Stimulated activated CD8-positive, alpha-beta memory T cell treated with anti-CD3 and anti-CD28 coated beads, Interleukin-15, amount 100 ng/mL, for 4 hours (primary cell): ENCODE measurements around the gene VTI1A.
"Not testable (repeated sequence)": the region's sequence is repeated elsewhere in the genome, so short reads cannot be mapped to it uniquely, and the experiment has no call there.

Experiments
- DNase-seq, 2 donors: peaks; one replicate each; pipeline ENCODE4 v3.0.0-alpha.2; 2020; ENCODE audit warnings: low read depth in 2 of 2

Gene VTI1A

GRCh38 chr10:112454910-112455779 lies 8.1 kb downstream of the VTI1A start:
- DNase-seq = no peak

DNA sequence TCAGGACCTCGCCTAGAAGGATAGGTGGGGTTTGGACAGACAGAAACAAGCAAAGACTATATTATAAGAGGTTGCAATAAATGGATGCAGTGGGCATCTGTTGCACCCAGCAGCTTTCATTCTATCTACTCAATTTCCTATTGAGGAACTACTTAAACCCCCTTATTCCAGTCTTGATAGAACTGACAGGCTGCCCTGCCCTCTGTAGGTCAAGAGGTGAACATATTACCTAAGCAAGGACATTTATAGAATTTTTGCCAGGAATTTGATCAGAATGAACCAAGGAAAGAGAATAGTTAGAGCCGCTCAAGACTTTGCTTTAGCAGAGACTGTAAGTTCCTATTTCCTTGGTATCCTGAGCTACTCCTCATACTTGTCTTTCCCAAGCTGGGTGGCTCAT lies 9.5 kb downstream of the VTI1A start:
- no peak for DNase-seq

DNA sequence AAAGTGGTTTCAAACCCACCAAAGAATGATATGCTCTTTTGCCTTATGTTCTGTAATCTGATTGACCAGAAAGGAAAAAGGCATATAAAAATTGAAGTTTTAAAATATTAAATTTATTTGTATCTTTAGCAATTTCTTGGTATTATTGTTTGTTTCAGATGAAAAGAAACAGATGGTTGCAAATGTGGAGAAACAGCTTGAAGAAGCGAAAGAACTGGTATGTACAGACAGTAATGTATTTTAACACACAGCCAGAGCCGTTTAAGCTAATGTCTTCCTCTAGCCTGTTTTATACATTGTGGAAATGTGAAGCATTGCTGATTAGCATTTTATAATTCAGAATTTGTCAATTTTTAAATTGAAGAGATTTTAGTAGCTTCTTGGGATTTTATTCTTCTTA lies 13.4 kb downstream of the VTI1A start:
- DNase-seq = no peak

DNA sequence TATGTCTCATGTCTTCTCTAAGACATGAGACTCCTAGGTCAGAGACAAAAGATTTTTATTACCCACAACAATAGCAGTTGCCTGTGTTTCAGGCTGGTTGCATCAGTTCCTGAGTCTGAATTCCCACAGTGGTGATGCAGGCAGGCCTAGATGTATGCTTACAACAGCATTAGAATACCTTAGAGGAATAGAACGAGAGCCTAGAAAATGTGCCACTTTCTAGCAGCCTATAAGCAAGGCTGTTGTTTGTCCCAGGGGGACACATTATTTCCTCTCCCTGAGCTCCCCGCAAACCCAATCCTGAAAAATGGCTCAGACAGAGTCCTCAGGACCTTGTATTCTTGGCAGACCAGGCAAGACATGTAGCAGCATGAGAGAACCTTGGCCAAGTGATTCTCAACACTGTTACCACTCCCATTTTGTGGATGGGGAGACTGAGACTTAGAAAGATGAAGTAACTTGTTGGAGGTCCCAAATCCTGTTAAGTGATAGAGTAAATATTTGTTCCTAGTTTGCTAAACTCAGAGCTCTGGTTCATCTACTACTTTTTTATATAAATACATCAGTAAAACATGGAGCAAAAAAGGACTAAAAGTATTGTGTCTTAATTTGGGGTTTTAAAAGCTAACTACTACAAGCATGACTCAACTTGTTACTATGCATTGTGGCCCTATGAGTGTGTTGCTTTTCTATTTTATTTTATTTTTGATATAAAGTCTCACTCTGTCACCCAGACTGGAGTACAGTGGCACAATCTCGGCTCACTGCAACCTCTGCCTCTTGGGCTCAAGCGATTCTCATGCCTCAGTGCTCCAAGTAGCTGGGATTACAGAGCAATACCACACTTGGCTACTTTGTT lies 14.2 kb downstream of the VTI1A start:
- DNase-seq = no peak

- not testable (repeated sequence) for DNase-seq
These were observed 17.1 kb downstream of the VTI1A start for GRCh38 chr10:112464074-112464473.

DNA sequence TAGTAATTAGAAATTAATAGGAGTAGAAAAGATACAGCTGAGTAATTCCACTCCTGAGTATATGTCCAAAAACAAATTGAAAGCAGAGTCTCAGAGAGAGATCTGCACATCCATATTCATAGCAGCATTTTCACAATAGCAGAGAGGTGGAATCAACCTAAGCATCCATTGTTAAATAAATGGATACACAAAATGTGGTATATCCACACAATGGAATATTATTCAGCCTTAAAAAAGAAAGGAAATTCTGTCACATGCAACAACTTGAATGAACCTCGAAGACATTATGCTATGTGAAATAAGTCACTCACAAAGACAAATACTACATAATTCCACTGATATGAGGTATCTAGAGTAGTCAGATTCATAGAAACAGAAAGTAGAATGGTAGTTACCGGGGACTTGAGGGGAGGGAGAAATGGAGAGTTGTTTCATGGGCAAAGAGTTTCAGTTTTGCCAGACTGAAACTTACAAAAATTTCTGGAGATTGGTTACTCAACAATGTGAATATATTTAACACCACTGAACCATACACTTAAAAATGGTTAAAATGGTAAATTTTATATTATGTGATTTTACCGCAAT lies 18.4 kb downstream of the VTI1A start:
- no peak for DNase-seq

DNA sequence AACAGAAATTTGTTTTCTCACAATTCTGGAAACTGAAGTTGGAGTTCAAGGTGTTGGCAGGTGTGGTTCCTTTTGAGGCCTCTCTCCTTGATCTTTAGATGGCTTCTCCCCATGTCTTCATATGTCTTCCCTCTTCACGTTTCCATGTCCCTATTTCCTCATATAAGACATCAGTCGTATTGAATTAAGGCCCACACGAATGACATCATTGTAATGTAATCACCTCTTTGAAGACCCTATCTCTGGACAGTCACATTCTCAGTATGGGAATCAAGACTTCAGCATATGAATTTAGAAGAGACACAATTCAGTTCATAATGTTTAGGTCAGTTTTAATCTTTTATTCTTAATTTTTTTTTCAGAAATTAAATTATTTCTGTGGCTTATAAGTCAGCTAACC lies 19.8 kb downstream of the VTI1A start:
- no peak for DNase-seq

DNA sequence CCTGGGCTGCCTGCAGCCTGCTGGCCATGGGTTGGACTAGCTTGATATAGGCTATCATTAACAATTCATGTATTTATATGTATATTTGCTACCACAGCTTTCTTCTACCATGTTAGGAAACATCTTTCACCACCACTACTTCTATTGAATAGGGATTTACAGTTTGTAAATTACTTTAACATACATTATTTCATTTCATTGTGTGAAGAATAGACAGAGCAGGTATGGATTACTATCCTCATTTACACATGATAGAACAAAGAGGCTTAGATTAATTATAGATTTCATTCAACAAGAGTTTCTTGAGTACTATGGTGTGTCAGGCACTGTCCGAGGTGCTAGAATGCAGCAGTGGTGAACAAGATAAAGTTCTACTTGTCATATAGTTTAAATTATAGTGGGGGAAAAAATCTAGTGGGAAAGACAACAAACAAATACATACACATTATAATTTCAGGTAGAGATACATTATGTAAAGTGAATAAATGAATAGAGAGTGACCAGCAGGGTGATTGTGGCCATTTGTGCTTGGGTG lies 20.6 kb downstream of the VTI1A start:
- no peak for DNase-seq

DNA sequence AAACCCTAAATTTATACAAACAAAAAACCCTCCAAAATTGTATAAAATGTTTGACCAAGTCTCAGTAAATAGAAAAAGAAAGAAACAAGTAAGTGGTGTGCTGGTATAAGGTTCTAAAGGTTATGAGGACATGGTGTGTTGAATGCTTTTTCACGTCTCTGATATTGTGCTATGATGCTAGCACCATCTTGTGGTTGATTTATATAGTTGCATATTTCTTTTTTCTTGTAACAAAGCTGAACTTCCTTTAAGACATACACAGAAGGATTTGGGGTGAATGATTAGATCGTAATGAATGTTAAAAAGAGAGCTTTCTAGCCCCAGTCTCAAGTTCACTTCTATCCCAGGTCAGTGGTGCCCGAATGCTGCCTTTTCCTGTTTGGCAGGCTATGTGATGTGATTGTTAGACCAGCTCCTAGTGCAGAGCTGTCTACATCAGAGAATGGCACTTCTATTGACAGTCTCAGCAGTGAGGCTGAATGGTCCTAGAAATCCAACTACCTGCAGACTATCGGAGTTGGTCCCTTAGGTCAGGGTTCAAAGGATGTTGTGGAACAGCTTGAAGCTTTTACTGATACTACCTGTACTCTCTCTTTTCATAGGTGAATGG lies 25.0 kb downstream of the VTI1A start:
- no peak for DNase-seq

- no peak for DNase-seq
These were observed 28.7 kb downstream of the VTI1A start for GRCh38 chr10:112475575-112476218.

GRCh38 chr10:112481602-112482001 lies 34.6 kb downstream of the VTI1A start:
- DNase-seq = no peak

- DNase-seq = no peak
These were observed 37.4 kb downstream of the VTI1A start for GRCh38 chr10:112484399-112484798.

GRCh38 chr10:112487964-112488363 lies 40.9 kb downstream of the VTI1A start:
- no peak for DNase-seq

DNA sequence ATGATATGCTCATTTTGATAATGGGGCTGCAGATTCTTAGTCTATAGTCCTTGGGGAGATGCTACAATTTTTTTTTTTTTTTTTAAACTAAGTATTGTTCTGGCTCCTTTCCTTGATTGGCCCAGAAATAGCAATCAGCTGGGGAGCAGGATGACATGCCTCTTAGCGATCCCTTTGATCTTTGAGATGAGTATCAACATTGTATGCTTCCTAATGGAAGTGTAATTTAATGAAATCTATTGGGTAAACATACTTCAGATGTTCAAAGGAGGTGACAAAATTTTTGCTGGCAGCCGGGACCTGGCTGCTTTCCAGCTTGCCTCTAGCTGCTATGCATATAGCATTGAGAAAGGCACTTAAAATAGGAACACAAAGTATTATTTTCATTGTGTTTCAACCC lies 43.5 kb downstream of the VTI1A start:
- DNase-seq = no peak

GRCh38 chr10:112491144-112491543 lies 44.1 kb downstream of the VTI1A start:
- DNase-seq = no peak

DNA sequence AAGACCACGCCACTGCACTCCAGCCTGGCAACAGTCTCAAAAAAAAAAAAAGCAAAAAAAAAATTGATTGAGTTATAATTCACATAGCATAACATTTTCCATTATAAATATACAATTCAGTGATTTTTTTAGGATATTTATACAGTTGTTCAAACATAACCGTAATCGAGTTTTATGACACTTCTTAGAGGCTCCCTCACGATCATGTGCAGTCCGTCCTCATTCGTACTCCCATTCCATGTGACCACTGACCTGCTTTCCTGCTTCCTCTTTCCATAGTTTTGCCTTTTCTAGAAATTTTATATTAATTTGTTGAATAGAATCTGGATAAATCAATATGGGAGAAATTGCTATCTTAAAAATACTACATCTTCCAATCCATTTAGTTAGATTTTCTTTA lies 45.7 kb downstream of the VTI1A start:
- no peak for DNase-seq

DNA sequence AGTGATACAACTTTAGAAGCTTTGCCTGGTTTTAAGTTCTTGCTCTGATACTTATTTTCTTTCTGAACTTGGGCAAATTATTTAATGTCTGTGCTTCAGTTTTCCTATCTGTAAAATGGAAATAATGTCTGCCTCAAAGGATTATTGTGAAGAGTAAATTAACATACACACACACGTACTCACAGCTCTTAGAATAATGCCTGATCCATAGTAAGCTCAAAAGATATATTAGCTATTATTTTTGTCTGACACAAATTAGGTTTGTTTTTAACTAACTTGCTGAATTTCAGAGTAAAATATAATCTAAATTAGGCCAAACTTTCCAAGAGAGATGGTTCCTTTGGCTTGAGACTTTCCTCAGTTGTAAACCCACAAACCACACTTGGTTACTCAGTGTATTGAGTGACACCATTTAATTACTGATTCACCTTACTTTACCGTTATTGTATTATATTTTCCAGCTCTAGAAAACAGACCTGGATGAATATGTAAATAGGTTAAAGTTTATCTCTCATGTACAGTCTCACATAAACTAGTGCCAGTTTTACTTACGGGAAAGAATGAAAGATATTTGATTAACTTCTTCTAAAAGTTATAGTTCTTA lies 50.4 kb downstream of the VTI1A start:
- DNase-seq = no peak

DNA sequence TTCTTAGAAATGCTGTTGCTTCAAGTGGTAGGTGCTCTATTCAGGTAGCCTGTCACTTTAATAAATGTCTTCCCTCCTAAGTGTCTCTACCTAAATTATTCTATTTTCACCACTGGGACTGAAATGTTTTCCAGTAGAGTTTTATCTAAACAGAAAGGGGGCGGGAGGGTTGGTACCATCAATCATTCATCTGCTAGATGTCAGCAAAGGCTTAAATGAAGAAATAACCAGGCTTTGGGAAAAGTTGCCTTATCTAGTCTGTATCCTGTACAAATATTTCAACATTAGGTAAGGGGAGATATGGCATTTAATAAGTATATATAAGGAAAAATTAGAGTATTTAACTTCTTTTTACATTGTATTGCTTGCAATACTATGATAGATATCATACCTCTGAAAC lies 51.8 kb downstream of the VTI1A start:
- no peak for DNase-seq

DNA sequence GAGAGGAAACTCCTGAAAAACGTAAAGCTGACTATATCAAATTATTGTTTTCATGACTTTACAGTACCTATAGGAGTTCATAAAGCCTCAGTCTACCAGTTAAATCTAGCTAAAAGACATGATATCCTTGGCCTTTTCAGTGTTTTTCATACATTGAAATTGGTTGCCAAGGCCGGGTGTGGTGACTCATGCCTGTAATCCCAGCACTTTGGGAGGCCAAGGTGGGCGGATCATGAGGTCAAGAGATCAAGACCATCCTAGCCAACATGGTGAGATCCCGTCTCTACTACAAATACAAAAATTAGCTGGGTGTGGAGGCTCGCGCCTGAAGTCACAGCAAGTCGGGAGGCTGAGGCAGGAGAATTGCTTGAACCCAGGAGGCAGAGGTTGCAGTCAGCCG lies 53.0 kb downstream of the VTI1A start:
- DNase-seq = not testable (repeated sequence)

GRCh38 chr10:112502536-112502935 lies 55.5 kb downstream of the VTI1A start:
- DNase-seq = no peak

DNA sequence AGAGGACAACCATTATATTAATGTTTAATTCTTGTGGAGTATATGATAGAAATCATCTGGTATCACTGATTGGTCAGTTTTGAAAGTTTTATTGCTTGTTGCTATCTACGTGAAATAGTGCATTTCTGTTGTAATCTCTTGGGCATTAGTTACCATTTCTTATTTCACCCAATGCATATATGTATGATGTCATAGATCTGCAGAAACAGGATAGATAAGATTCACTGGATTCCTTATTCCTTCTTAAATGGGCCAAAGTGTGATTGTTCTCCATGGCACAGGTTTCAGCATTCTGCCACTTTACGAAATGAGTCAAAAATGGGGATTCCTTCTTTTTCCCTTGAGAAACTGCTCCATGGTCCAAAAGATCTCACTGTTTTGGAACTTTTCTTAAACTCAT lies 56.6 kb downstream of the VTI1A start:
- DNase-seq = no peak
